CD4-positive, alpha-beta T cell treated with Interferon gamma for 1 hour (primary cell): ENCODE data around the gene TUFT1.

Experiments
- DNase-seq: peaks from one replicate; pipeline ENCODE4 v3.0.0-alpha.2; 2020

Gene TUFT1

GRCh38 chr1:151539321-151540020 lies 638 bp upstream of the TUFT1 start:
- peak; percentile 58 for DNase-seq

- no peak for DNase-seq
Observed at GRCh38 chr1:151540982-151541377, 871 bp downstream of the TUFT1 start.

GRCh38 chr1:151541752-151542151 lies 1.6 kb downstream of the TUFT1 start:
- DNase-seq, result no peak

- no peak for DNase-seq
Observed at GRCh38 chr1:151542710-151543129, 2.6 kb downstream of the TUFT1 start.

GRCh38 chr1:151545542-151545941 lies 5.4 kb downstream of the TUFT1 start:
- DNase-seq, result no peak

- DNase-seq, result no peak
Observed at GRCh38 chr1:151546011-151546925, 6.2 kb downstream of the TUFT1 start.

- no peak for DNase-seq
Observed at GRCh38 chr1:151547119-151547899, 7.2 kb downstream of the TUFT1 start.

- no peak for DNase-seq
Observed at GRCh38 chr1:151547900-151548230, 7.8 kb downstream of the TUFT1 start.

- DNase-seq, result no peak
Observed at GRCh38 chr1:151549199-151549598, 9.1 kb downstream of the TUFT1 start.

GRCh38 chr1:151553659-151554058 lies 13.6 kb downstream of the TUFT1 start:
- no peak for DNase-seq

- DNase-seq, result no peak
Observed at GRCh38 chr1:151556052-151556451, 15.9 kb downstream of the TUFT1 start.

- no peak for DNase-seq
Observed at GRCh38 chr1:151562661-151563060, 22.6 kb downstream of the TUFT1 start.

GRCh38 chr1:151563376-151563775 lies 23.3 kb downstream of the TUFT1 start:
- no peak for DNase-seq

- DNase-seq, result no peak
Observed at GRCh38 chr1:151565502-151566189, 25.5 kb downstream of the TUFT1 start.

GRCh38 chr1:151568626-151569088 lies 28.5 kb downstream of the TUFT1 start:
- DNase-seq, result peak; percentile 3

- no peak for DNase-seq
Observed at GRCh38 chr1:151570819-151571218, 30.7 kb downstream of the TUFT1 start.

GRCh38 chr1:151574575-151575529 lies 34.7 kb downstream of the TUFT1 start:
- DNase-seq, result peak; percentile 20

GRCh38 chr1:151577173-151577572 lies 37.1 kb downstream of the TUFT1 start:
- DNase-seq, result no peak

GRCh38 chr1:151578941-151579340 lies 38.8 kb downstream of the TUFT1 start:
- no peak for DNase-seq

- DNase-seq, result no peak
Observed at GRCh38 chr1:151579436-151580225, 39.5 kb downstream of the TUFT1 start.

- no peak for DNase-seq
Observed at GRCh38 chr1:151581451-151581850, 41.3 kb downstream of the TUFT1 start.
